AG10803 (cell line): Measurements from ENCODE around the gene UBR1.
"Not testable (repeated sequence)": the region's sequence is repeated elsewhere in the genome, so short reads cannot be mapped to it uniquely, and the experiment has no call there.

ENCODE experiments used
- DNase-seq: peaks from one replicate; pipeline ENCODE4 v3.0.0; 2010; ENCODE audit warnings: low read depth
- H3K4me3 ChIP-seq: 2 replicates; pipeline ENCODE4 v1.5.1; 2011; ENCODE audit warnings: mild to moderate bottlenecking, low read length, control low read depth
- CTCF ChIP-seq: conservative IDR thresholded peaks from 2 replicates; pipeline ENCODE4 v1.5.1; 2011; ENCODE audit warnings: mild to moderate bottlenecking, low read length, control low read depth, inconsistent platforms

UBR1 gene

GRCh38 chr15:43029476-43029875 is 76.4 kb downstream of the UBR1 start:
- H3K4me3 ChIP-seq: no peak overlapping the region
- no peak for TF ChIP-seq CTCF
- DNase-seq: no peak

GRCh38 chr15:43025150-43025549 is 80.7 kb downstream of the UBR1 start:
- no peak overlapping the region for H3K4me3 ChIP-seq
- no peak for TF ChIP-seq CTCF
- DNase-seq: no peak

DNA sequence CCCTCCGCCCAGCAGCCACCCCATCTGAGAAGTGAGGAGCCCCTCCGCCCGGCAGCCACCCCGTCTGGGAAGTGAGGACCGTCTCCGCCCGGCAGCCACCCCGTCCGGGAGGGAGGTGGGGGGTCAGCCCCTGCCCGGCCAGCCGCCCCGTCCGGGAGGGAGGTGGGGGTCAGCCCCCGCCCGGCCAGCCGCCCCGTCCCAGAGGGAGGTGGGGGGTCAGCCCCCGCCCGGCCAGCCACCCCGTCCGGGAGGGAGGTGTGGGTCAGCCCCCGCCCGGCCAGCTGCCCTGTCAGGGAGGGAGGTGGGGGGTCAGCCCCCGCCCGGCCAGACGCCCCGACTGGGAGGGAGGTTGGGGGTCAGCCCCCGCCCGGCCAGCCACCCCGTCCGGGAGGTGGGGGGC is 91.2 kb downstream of the UBR1 start:
- not testable (repeated sequence) for H3K4me3 ChIP-seq, DNase-seq

DNA sequence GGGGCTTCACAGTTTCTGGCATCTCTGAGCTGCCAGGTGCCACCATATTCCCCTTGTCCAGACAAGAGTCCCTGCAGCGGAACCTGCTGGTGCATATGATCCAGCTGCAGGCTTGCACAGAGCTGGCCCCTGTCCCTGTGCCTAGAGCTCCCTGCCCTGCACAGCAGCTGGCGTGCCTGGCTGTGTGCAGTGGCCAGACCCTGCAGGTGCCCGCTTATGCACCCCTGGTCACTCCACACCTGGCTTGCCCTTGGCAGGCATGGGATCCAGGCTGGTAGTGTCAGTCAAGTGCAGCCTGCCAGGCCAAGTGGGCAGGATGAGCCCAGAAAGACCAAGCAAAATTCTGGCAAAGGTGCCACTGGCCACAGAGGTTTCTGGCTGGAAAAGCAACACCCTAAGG is 96.6 kb downstream of the UBR1 start:
- H3K4me3 ChIP-seq: no peak overlapping the region
- TF ChIP-seq CTCF: no peak
- DNase-seq: no peak

- TF ChIP-seq CTCF: no peak
Observed at GRCh38 chr15:43008150-43008549, 97.7 kb downstream of the UBR1 start.

GRCh38 chr15:43007551-43007950 is 98.3 kb downstream of the UBR1 start:
- TF ChIP-seq CTCF: no peak
- H3K4me3 ChIP-seq: no peak overlapping the region

More at GRCh38 chr15:43008150-43008549, 97.7 kb downstream of the UBR1 start:
- H3K4me3 ChIP-seq: no peak overlapping the region
- no peak for DNase-seq

DNA sequence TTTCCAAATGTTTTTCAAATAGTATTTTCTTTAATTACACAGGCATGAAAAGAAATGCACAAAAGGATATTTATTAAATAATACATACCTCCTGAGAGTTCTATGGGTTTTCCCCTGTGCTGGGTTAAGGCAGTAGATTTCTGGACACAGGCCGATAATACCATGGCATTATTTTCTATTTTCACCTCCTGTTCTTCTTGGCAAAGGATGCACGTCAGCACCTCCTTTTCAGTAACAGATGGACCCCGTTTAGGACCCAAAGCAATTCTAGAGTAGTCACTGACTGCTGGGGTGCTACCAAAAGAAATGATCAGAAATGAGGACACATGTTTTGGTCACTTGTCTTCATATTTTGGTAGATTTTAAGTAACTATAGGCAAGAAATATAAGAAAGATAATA is 98.8 kb downstream of the UBR1 start:
- no peak for DNase-seq
- no peak for TF ChIP-seq CTCF
- H3K4me3 ChIP-seq: no peak overlapping the region

More at GRCh38 chr15:43007551-43007950, 98.3 kb downstream of the UBR1 start:
- DNase-seq: no peak

DNA sequence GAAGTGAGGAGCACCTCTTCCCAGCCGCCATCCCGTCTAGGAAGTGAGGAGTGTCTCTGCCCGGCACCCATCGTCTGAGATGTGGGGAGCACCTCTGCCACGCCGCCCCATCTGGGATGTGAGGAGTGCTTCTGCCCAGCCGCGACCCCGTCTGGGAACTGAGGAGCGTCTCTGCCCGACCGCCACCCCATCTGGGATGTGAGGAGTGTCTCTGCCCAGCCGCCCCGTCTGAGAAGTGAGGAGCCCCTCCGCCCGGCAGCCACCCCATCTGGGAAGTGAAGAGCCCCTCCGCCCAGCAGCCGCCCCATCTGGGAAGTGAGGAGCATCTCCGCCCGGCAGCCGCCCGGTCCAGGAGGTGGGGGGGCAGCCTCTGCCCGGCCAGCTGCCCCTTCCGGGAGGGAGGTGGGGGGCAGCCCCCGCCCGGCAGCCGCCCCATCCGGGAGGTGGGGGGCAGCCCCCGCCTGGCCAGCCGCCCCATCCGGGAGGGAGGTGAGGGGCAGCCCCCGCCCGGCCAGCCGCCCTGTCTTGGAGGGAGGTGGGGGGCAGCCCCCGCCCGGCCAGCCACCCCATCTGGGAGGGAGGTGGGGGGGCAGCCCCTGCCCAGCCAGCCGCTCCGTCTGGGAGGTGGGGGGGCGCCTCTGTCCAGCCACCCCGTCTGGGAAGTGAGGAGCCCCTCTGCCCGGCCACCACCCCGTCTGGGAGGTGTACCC is 100.8 kb downstream of the UBR1 start:
- not testable (repeated sequence) for DNase-seq, H3K4me3 ChIP-seq
